ENCODE results near the gene DMBT1. TPM values are rescaled to one million over a fixed set of nuclear protein-coding genes. Genes with fewer than 3 reads are reported as not detected.

Gene DMBT1
- total RNA-seq, 1 donor from 2014 or later: not detected

DNA sequence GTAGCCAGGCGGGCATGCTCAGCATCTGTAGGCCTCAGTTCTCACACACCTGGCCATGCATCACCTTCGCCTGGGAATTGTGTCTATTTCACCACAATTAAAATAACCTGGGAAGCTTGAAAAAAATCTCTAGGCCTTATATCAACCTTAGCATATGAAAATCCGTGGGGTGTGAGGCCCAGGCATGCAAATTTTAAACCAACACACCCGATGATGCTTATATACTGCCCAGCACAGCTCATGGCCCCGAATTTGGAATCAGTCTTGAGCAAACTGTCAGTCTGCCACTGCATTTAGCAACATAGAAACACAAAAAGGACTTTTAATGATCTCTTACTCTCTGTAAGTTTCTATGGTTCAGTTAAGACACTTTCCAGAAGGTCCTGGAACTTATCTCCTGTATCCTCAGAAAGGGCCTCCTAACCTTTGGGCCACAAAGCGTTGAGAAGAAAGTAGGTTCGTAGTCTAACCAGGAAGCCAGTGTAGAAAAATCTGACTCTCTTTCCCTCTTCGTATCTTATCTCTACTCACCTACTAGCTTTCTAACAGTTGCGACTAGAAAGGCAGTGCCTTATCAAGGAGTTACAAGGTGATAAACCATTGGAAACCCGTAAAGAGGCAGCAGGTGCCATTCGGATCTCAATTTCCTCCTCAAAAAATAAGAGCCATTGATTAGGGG, 12.0 kb upstream of the DMBT1 start:
- intact Hi-C loops (cut with micrococcal nuclease): no loop called here

DNA sequence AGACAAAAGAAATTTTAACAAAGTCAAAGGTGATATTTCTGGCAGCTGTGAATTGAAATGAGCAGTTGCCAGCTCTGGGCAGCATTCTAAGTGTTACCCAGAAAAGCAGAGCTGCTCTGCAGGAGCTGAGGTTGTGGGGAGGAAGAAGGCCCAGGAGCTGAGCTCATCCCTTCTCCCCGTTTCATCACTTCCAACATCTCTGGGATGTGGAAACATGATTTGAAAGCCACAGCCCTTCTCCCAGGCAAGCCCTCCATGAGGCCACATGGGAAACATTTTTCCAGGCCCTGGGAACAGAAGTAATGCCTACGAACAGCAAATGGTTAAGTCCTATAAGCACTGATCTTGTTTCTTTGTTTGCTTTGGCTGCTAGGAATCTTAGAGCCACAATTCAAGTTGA, 10.9 kb upstream of the DMBT1 start:
- intact Hi-C loops (cut with micrococcal nuclease): no loop called here

DNA sequence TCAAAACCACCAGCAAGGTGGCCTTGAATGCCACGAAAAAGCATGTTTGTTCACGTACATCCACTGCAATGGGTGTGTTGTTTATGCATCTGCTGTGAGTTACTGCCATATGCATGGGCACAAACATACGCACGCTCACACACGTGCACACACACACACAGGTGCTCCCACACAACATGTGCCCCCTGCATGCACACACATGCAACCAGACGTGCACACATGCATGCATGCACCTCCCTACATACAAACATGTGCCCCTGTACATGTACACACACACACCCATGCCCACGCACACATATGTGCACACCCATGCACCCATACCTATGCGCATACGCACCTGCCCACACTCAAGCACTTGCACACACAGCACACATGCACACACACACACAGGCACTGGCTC, 10.1 kb upstream of the DMBT1 start:
- intact Hi-C loops (cut with micrococcal nuclease): no loop called here

DNA sequence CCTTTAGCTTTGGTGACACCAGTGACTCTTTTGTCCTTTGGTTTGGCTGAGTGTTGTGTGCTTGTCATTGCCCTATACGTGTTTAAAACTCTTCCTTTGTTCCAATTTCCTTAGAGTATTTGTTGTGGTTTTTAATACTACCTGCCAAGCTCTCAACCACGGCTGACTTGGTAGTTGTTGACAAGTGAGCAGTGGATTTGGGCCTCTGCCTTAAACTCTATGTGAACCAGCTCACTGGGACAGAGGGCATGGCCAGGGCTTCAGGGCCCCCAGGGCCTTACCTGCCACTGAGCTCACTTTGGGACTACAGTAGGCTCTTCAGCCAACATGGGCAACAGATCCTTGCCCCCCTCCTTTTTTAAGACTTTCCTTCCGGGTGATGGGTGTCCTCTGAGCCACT, 9.6 kb upstream of the DMBT1 start:
- intact Hi-C loops (cut with micrococcal nuclease): no loop called here

DNA sequence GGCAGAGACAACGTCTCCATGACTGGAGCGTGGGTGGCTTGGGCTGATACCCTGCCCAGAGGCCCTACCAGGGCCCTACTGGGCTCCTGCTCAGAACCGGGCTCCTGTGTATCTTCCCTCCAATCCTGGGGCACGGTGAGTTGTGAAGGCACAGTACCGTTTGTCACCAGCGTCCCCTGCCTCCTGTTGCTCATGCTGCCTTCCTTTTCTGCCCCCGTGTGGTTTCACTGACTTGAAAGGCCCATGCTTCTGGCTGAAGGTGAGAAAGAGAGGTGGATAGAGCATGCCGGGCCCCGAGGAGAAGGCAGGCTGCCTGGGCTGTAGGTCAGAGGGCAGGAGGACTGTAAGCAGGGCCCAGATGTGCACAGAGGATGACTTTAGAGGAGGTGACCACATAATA, 9.1 kb upstream of the DMBT1 start:
- intact Hi-C loops (cut with micrococcal nuclease): no loop called here

DNA sequence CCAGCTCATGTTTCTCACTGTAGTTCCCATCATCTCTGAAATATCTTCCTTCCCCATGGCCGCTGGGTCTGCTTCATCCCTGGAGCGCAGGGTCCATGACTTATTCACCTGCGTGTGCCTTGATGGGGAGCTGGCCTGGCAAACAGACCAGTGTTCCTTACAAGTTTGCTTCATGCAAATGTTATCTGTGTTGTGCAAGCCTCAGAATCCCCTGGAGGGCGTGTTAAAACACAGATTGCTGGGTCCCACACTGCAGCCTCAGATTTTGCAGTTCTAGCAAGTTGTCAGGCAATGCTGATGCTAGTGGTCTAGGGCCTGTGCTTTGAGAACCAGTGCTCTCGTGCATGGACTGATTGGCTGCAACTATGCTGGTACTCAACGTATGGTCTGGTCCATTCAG, 7.2 kb upstream of the DMBT1 start:
- intact Hi-C loops (cut with micrococcal nuclease): no loop called here

DNA sequence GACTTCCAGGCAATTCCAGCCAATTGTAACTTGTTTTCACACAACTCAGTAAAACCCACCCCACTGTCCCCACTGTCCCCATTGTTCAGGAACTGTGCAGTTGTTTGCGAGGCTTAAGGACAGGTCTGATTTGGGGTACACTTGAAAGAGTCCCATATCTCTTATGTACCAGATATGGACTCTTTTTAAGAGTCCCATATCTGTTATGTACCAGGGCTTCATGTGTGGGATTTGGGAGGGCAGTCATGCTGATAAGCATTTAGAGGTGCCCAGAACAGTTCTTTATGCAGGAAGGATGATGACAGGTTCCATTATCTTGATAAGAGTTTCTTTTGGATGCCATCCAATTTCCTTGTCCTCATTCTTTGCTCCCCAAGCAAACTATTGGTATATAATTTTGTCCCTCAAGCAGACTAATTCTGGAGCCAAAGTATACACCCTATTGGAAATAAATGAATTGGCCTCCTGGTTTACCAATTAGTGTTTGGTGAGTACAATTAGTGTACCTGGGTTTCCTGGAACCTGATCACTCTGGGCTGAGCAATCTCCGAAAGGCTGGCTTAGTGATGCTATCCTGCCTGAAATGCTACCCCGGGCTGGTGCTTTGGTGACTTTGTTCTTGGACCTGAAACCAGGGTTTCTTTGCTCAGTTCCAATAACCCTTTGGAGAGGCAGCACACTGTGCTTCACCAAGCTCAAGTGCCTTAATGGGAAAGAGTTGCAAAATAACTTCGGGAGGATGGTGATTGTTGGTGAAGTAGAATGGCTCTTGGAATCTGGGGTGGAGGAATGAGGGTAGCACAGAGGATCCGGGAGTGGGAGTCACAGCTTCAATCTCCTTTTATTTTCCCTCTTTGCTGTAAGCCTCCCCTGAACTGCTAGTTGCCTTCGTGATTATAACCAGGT, 6.2 kb upstream of the DMBT1 start:
- intact Hi-C loops (cut with micrococcal nuclease): no loop called here

DNA sequence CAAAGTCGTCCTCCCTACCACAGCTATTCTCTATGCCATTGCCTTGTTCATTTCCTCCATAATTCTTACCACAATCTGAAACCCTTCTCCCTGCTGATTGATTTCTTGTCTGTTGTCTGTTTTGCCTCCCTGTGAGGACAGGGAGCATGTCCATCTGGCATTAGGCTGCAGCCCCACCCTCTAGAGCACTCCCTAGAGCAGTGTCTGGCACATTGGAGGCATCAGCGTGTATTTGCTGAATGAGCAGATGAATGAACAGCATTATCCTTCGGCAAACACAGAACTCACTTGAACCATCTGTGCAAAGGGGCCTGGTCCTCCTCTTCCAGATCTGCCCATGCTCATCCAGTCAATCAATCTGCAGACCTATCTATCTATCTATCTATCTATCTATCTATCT, 5.1 kb upstream of the DMBT1 start:
- intact Hi-C loops (cut with micrococcal nuclease): no loop called here

DNA sequence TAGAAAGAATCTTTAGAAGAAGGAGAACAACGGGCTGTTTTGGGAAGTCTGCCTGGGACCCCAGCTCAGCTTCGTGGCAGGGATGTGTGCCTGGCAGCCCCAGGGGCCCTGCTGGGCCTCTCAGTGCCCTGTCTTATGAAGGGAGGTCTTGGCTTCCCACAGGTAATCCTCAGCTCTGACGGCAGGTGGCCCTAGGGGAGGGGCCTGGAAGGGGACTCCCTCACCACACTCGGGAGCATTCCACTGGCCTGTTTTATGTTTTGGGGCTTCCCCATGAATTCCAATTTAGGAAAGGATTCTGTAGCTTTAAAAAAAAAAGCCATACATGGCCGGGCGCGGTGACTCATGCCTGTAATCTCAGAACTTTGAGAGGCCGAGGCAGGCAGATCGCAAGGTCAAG, 3.0 kb upstream of the DMBT1 start:
- intact Hi-C loops (cut with micrococcal nuclease): no loop called here

DNA sequence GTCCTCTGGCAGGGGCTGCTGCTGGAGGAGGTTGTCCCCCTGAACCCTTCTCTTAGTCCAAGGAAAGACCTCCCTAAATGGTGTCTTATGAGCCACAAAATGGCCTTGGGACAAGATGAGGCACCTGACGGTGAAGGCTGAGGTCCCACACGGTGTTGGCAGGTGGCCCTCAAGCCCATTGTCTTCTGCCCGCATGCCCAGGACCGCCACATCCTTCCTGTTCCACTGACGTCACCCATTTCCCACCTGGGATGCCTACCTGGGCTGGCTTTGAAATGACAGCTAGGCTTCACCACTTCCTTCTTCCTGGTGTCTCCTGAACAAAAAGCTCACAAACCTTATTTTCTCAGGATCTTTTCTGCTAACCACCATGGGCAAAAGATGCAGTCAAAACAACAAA, 2.1 kb upstream of the DMBT1 start:
- intact Hi-C loops (cut with micrococcal nuclease): no loop called here

DNA sequence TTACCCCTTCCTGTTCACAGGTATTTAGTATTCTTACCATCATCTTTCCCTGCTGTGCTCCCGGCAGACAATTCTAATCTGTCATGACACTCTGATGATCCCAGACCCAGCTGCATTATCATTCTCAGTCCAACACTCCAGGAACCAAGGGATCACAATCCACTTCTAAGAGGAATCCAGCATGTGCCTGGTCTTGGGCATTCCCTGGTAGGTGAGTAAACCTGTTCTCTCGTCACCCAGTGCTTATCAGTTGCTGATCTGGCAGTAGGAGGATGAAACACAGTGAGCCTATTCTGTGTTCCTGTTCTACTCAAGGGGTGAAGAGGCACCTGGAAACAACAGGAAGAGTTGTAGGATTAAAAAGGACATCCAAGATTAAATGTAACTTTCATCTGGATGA, 1.3 kb upstream of the DMBT1 start:
- intact Hi-C loops (cut with micrococcal nuclease): no loop called here

DNA sequence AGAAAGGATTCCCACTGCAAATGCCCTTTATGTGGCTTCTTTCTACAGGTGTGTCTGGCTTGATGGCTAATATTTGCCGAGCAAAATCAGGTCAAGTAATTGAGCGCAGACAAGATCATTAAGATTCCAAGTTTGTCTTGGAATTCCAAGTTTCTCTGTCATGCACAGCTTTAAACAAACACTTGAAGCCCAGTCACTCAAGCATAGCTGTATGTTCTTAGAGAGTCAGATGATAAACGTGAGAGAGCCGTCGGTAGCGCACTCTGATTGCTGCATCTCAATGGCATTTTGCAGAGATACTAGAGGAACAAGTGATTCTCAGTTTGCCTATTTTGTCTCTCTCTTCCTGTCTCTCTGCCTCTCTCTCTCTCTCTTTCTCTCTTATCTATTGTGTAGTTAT, 658 bp downstream of the DMBT1 start:
- intact Hi-C loops (cut with micrococcal nuclease): no loop called here

DNA sequence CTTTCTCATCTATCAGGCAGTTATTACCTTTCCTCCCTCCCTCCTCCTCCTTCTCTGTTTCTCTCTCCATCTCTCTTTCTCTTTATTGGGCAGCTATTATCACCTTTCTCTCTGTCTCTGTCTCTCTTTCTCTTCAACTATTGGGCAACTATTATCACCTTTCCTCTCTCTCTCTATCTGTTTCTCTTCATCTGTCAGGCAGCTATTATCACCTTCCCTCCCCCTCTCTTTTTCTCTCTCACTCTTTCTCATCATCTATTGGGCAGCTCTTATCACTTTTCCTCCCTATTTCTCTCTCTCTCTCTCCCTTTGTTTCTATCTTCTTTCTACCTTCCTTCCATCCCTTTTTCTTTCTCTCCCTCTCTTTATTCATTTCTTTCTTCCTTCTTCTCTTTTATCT, 1.2 kb downstream of the DMBT1 start:
- intact Hi-C loops (cut with micrococcal nuclease): no loop called here

DNA sequence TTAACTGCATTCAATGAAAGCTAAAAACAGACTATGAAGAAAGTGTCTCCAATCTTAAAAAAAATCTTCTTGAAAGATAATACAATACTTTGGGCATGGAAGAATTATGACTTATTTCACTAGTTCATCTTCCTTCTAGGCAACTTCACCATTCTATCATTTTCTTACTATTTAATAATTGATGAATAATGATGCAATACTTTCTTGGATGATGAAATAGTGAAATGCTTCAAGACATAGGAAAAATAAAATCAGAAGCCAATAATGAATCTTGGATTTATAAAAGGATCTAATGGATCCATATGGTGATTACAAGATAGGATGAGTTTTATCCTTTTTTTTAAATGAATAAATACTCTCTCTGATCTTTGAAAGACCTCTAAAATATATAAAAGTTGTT, 4.4 kb downstream of the DMBT1 start:
- intact Hi-C loops (cut with micrococcal nuclease): loop anchor here (1.0 to 5.0 kb wide), 5 partner anchors 38 to 266 kb away; no protein-coding TSS in a partner anchor

DNA sequence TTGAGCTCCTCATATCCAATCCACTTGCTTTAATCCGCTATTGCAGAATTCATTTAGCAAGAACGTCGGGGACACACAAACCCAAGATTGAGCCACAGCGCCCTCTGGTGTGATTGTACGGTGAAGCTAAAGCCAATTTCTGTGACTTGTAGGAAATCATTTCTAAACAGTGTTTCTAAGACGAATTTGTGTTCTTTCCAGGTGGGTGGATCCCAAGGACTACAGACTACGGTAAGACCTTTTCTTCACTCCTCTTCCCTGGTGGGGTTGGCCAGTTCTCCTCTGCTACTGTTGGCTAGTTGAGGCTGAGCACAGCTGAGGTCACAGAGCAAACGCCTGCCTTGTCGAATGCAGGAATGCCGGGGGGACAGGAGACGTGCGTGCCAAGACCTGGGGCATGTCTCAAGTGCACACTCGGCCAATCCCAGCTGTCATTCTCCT, 5.2 kb downstream of the DMBT1 start:
- intact Hi-C loops (cut with micrococcal nuclease): loop anchor here (1.0 to 5.0 kb wide), 5 partner anchors 38 to 266 kb away; no protein-coding TSS in a partner anchor

DNA sequence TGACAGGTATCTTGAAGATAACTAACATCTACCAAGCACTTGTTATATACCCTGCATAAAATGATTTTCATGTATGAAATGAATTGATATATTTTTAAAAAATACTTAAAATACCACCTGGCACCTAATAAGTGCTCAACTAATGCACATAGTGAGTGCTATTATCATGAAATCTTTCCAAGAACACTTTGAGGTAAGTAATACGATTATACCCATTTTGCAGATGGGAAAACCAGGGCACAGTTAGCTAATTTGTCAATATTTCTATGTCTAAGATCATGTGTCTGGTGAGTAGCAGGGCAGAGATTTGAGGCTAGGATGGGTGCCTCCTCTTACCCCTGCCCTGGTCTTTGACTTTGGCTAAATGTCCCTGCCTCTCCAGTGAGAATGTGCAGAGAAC, 6.1 kb downstream of the DMBT1 start:
- intact Hi-C loops (cut with micrococcal nuclease): loop anchor here (5.0 kb wide), 2 partner anchors 39 to 224 kb away; no protein-coding TSS in a partner anchor

DNA sequence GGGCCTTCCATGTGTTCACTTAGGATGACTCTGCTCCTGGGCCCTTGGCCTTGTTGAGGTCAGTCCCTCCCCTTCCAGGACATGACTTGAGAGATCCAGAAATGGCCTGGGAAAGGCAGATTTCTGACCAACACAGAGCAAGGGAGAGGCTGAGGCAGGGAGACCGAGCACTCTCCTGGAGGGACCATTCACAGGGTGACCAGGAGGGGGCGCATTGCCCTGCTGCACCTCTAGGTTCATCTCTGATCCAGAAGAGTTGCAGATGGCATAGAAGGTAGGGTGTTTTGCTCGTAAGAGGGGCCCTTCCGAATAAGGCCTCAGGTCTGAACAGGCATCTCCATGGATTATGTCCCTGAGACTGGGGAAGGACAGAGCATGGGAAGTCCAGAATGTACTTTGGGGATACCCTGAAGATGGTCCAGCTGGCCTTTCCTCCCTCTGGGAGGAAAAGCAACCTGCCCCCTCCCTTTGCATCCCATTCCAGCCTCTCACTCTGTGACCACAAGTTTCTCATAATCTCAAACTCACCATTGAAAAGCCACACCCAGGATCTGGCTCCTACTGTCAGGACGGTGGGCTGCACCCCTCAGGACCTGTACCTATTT, 6.6 kb downstream of the DMBT1 start:
- intact Hi-C loops (cut with micrococcal nuclease): loop anchor here (5.0 kb wide), 2 partner anchors 40 to 225 kb away; no protein-coding TSS in a partner anchor

DNA sequence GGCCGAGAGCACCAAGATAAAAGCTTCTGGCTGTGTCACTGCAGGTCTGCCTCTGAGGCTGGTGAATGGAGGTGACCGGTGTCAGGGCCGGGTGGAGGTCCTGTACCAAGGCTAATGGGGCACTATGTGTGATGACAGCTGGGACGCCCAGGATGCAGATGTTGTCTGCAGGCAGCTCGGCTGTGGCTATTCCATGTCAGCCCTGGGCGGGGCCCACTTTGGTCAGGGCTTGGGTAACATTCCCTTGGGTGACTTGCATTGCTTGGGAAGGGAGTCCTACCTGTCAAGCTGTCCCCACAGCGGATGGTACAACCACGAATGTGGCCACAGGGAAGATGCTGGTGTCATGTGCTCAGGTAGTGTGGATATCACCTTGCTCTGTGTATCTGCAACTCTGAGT, 8.0 kb downstream of the DMBT1 start:
- intact Hi-C loops (cut with micrococcal nuclease): loop anchor here (5.0 kb wide), 2 partner anchors 41 to 226 kb away; no protein-coding TSS in a partner anchor

DNA sequence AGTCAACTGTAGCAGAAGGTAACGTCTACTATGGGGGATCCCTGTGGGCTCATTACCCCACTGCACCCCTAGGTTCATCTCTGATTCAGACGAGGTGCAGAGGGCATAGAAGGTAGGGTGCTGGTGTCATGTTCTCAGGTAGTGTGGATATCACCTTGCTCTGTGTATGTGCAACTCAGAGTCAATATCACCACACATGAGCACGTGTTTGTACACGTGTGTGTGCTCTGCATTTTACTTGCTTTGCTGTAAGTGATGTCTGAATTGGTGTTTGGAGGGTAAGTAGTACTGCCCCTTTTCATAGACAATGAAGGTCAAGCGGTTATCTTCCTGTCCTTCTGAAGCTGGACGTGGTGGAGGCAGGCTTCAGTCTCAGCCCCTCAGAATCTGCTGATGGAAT, 10.4 kb downstream of the DMBT1 start:
- intact Hi-C loops (cut with micrococcal nuclease): no loop called here

DNA sequence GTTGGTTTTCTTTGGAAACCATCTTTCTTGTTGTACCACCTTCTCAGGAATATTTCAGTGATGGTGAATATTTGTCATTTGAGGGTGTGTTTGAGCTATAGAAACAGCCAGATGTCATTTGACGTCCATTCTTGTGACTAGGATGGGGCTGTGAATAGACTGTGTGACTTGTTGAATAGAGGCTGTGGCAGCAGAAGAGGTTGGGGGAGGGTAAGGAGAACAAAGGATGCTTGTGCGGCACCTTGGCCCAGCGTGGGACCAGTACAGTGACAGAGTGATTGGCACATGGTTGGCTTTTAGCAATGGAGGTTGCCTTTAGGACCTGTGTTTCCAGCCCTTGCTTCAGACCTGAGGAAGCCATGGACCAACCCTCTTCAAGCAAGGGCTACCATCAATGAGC, 11.3 kb downstream of the DMBT1 start:
- intact Hi-C loops (cut with micrococcal nuclease): no loop called here

DNA sequence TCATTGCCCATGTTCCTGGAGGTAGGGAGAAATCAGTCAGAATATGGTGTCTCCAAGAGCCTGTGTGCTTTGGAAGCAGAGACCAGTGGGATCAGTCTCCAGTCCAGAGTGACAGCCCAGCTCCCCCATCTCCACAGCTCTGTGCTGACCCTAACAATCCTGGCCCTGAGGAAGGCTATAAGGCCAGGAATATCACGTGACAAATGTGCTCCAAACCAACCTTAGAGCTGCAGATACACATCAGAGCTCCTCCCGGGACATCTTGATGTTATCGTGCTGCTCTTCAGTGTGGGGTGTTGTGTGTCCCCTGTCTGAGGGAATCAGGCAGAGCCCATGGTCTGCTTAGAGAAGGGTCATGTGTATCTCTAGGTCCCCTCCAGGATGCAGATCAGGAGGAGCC, 15.2 kb downstream of the DMBT1 start:
- intact Hi-C loops (cut with micrococcal nuclease): no loop called here

DNA sequence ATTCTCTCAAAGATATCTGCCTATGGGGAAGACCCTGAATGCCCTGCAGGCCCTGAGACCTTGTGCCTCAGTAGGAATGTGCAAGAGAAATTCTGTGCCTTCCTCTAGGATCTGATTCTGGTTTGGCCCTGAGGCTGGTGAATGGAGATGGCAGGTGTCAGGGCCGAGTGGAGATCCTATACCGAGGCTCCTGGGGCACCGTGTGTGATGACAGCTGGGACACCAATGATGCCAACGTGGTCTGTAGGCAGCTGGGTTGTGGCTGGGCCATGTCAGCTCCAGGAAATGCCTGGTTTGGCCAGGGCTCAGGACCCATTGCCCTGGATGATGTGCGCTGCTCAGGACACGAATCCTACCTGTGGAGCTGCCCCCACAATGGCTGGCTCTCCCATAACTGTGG, 15.7 kb downstream of the DMBT1 start:
- intact Hi-C loops (cut with micrococcal nuclease): no loop called here

All from T-helper 2 cell treated with Interferon-gamma antibody and Interleukin-4, amounts not matched to agents 100 ng/mL and 5 ng/mL, for 36 hours (primary cell).